ENCODE measurements around the gene RCSD1. TPM values are rescaled to one million over a fixed set of nuclear protein-coding genes. Genes with fewer than 3 reads are reported as not detected.
A peak's percentile ranks its signal among the peaks of the same experiment; 100 is the strongest.

Gene RCSD1
- total RNA-seq, 1 donor from 2014 or later = 39.5 TPM

GRCh38 chr1:167628741-167629515 is 1.1 kb upstream of the RCSD1 start:
- Mint-ChIP-seq H3K36me3 (ENCODE audit: low read depth, unreplicated experiment) (peaks cover 15% of the 10 kb centered on the region), H3K9me3 (ENCODE audit: unreplicated experiment) (no peaks in the 10 kb centered on the region), H3K4me1 (ENCODE audit: unreplicated experiment) (peaks cover 55% of the 10 kb centered on the region), H3K27ac (ENCODE audit: unreplicated experiment) (peak overlapping the region; percentile 77), H3K27me3 (ENCODE audit: unreplicated experiment) (peaks cover 7% of the 10 kb centered on the region), H3K4me3 (ENCODE audit: unreplicated experiment) (peak overlapping the region; percentile 93)
- no peak for TF ChIP-seq CTCF (IDR thresholded peaks at IDR 0.05; ENCODE audit: unreplicated experiment)
- no peak for DNase-seq (ENCODE audit: low spot score)

GRCh38 chr1:167630568-167631385 is 745 bp downstream of the RCSD1 start:
- peak overlapping the region; percentile 89 for H3K27ac Mint-ChIP-seq (ENCODE audit: unreplicated experiment)
- peaks cover 7% of the 10 kb centered on the region for H3K27me3 Mint-ChIP-seq (ENCODE audit: unreplicated experiment)
- TF ChIP-seq CTCF (IDR thresholded peaks at IDR 0.05; ENCODE audit: unreplicated experiment) = no peak
- peak overlapping the region; percentile 94 for H3K4me3 Mint-ChIP-seq (ENCODE audit: unreplicated experiment)
- peaks cover 11% of the 10 kb centered on the region for H3K36me3 Mint-ChIP-seq (ENCODE audit: low read depth, unreplicated experiment)
- no peak for DNase-seq (ENCODE audit: low spot score)
- H3K4me1 Mint-ChIP-seq (ENCODE audit: unreplicated experiment) = peaks cover 73% of the 10 kb centered on the region
- H3K9me3 Mint-ChIP-seq (ENCODE audit: unreplicated experiment) = no peaks in the 10 kb centered on the region

- no peaks in the 10 kb centered on the region for H3K9me3 Mint-ChIP-seq (ENCODE audit: unreplicated experiment)
- DNase-seq (ENCODE audit: low spot score) = no peak
- no peak for TF ChIP-seq CTCF (IDR thresholded peaks at IDR 0.05; ENCODE audit: unreplicated experiment)
- H3K27me3 Mint-ChIP-seq (ENCODE audit: unreplicated experiment) = peaks cover 7% of the 10 kb centered on the region
- peak overlapping the region; percentile 18 for H3K27ac Mint-ChIP-seq (ENCODE audit: unreplicated experiment)
- peaks cover 8% of the 10 kb centered on the region for H3K36me3 Mint-ChIP-seq (ENCODE audit: low read depth, unreplicated experiment)
- peaks cover 79% of the 10 kb centered on the region for H3K4me1 Mint-ChIP-seq (ENCODE audit: unreplicated experiment)
- peak overlapping the region; percentile 94 for H3K4me3 Mint-ChIP-seq (ENCODE audit: unreplicated experiment)
These were observed 1.4 kb downstream of the RCSD1 start for GRCh38 chr1:167631386-167631935.

- Mint-ChIP-seq H3K9me3 (ENCODE audit: unreplicated experiment) (no peaks in the 10 kb centered on the region), H3K4me1 (ENCODE audit: unreplicated experiment) (peaks cover 85% of the 10 kb centered on the region), H3K4me3 (ENCODE audit: unreplicated experiment) (peak overlapping the region; percentile 59), H3K27me3 (ENCODE audit: unreplicated experiment) (peaks cover 12% of the 10 kb centered on the region), H3K27ac (ENCODE audit: unreplicated experiment) (peak overlapping the region; percentile 65), H3K36me3 (ENCODE audit: low read depth, unreplicated experiment) (peaks cover 8% of the 10 kb centered on the region)
- no peak for TF ChIP-seq CTCF (IDR thresholded peaks at IDR 0.05; ENCODE audit: unreplicated experiment)
- no peak for DNase-seq (ENCODE audit: low spot score)
These were observed 2.0 kb downstream of the RCSD1 start for GRCh38 chr1:167631936-167632614.

Data from endothelial cell (in vitro differentiated cells).